Lower leg skin (tissue), 4 donors: ENCODE results near the gene BARHL1. TPM values are rescaled to one million over a fixed set of nuclear protein-coding genes. Genes with fewer than 3 reads are reported as not detected.

Experiments used
- DNase-seq, 2 donors: peaks; one replicate each; pipeline ENCODE4 v3.0.0-alpha.2; 2019; ENCODE audit warnings: low spot score in 2 of 2
- H3K4me3 ChIP-seq: fragments of 200-600 bp; sonication (generic); 2 replicates; pipeline ENCODE4 v1.5.1; 2017; ENCODE audit warnings: mild to moderate bottlenecking, low read depth; ENCODE audit not compliant: poor library complexity, severe bottlenecking
- POLR2A ChIP-seq, 2 donors: fragments of 450-650 bp; IDR thresholded peaks; one replicate each; pipeline ENCODE4 v1.6.1; 2016 to 2017; ENCODE audit warnings: antibody characterized with exemption in 2 of 2, mild to moderate bottlenecking in 1 of 2, moderate library complexity in 1 of 2
- WGBS, 2 donors: methylation state at CpG; one replicate each; pipeline ENCODE4 v1.1.5; 2018; 5-methylcytosine and 5-hydroxymethylcytosine counted together
- intact Hi-C: fragments of 100-400 bp; cut with DNase I; formaldehyde crosslinking; loops from one replicate; pipeline ENCODE4 v1.15.0; 2023; ENCODE audit warnings: low total_unique reads
- total RNA-seq, 4 donors: library from RNA; depleted of rRNA; stranded (reverse); fragments of >200 nt; gene quantifications; one replicate each; pipeline ENCODE4 v1.1.0, GENCODE V29; 2016
- TF ChIP-seq, protein P1 (sequence below), 3 donors: fragments of 450-650 bp; IDR thresholded peaks; one replicate each; pipeline ENCODE4 v1.5.1; 2016; ENCODE audit warnings: antibody characterized with exemption in 3 of 3, mild to moderate bottlenecking in 3 of 3, moderate library complexity in 2 of 3

BARHL1 gene
- not detected for total RNA-seq

DNA sequence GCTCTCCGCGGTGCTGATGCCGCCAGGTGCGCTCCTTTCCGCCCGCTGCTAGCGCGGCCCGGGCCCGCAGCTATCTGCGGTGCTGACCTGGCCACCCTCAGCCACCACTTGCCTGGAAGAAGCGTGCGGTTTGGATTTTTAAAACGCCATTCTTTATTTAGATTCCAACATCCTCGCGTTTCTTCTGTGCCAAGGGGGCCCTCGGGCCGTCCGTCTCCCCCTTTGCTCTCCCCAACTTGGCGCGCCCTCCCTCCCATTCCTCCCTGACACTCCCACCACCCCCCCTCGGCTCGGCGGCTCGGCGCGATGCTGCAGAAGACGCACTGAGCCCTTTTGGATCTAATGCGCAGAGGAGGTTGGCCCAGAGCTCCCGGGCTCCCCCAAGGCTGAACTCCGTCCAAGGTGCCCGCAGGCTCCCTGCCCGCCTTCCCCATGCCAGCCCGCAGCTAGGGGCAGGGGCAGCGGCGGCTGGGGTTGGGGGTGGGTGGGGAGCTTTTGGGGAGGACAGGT is at the start of gene BARHL1:
Gene BARHL1, plus strand, starts transcription at position 331 of the 510 bp plus-strand sequence. CDS start 192 bp downstream, outside the sequence.
- intact Hi-C loops: no loop called here
- 2 to 4% methylated on average over 32 to 33 of the region's 36 CpGs for WGBS, 2 donors
- H3K4me3 ChIP-seq: no peak within 1 kb of the TSS
- TF ChIP-seq, protein P1, sequence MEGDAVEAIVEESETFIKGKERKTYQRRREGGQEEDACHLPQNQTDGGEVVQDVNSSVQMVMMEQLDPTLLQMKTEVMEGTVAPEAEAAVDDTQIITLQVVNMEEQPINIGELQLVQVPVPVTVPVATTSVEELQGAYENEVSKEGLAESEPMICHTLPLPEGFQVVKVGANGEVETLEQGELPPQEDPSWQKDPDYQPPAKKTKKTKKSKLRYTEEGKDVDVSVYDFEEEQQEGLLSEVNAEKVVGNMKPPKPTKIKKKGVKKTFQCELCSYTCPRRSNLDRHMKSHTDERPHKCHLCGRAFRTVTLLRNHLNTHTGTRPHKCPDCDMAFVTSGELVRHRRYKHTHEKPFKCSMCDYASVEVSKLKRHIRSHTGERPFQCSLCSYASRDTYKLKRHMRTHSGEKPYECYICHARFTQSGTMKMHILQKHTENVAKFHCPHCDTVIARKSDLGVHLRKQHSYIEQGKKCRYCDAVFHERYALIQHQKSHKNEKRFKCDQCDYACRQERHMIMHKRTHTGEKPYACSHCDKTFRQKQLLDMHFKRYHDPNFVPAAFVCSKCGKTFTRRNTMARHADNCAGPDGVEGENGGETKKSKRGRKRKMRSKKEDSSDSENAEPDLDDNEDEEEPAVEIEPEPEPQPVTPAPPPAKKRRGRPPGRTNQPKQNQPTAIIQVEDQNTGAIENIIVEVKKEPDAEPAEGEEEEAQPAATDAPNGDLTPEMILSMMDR (IDR thresholded peaks at IDR 0.05): no peak
- no peak for TF ChIP-seq POLR2A (IDR thresholded peaks at IDR 0.05)
- no peak for DNase-seq

DNA sequence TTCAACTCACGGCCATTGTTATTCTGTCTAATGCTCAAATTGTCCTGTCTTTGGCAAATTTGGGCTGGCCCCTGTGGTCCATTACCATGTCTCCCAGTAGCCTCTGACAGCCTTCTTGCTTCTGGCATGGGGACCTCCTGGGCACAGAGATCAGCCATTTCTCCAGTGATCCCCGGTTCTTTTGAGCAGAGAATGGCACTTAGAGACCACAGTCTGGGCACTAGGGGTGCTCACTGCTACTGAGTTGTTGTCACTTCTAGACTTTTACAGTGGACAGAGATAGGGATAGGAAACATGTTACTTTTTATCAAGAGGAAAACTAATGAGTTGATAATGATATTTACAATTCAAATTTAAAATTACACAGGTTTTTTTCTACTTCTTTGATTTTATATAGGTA is 47.6 kb upstream of the BARHL1 start:
- TF ChIP-seq POLR2A (IDR thresholded peaks at IDR 0.05): no peak
- TF ChIP-seq, protein P1 (IDR thresholded peaks at IDR 0.05): no peak
- no peak for DNase-seq
- WGBS, 2 donors: 92 to 95% methylated on average over 2 of the region's 2 CpGs

DNA sequence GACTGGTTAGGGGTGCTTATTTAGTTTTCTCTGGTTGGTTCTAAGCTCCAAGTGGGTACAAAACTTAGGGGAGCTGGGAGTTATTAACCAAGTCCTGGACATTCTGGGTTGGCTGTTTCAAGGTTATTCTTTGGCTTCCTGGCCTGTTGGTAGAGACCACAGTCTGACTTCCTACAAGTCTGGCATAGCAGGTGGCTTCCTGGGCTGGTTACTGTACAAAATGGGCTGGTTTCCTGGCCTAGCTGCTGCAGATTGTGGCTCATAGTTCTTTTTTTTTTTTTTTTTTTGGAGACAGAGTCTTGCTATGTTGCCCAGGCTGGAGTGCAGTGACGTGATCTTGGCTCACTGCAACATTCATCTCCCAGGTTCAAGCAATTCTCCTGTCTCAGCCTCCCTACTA is 46.3 kb upstream of the BARHL1 start:
- no peak for DNase-seq
- H3K4me3 ChIP-seq: no peak overlapping the region
- intact Hi-C loops: no loop called here
- no peak for TF ChIP-seq POLR2A (IDR thresholded peaks at IDR 0.05)
- TF ChIP-seq, protein P1 (IDR thresholded peaks at IDR 0.05): no peak
- 87 to 93% methylated on average over 1 of the region's 1 CpG for WGBS, 2 donors

More for the DNA sequence above, 47.6 kb upstream of the BARHL1 start:
- intact Hi-C loops: no loop called here
- no peak overlapping the region for H3K4me3 ChIP-seq

DNA sequence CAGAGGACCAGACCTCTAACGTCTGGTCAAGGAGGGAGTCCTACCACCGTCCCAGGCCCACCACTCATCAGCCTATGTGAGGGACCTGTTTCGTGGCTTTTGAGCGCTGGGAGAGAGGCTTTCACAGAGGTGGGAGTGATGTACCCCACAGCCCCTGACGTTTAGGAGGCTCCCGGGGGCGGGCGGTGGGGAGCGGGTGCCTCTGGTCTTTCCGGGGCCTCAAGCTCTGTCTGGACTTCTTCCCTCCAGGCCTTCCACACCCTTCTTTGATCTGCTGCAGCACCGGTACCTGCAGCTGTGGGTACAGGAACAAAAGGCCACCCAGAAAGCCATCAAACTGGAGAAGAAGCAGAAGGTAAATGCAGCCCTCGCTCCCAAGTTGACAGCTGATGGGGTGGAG is 45.1 kb upstream of the BARHL1 start:
- 72 to 80% methylated on average over 12 of the region's 12 CpGs for whole genome bisulfite sequencing, 2 donors
- intact Hi-C loops: no loop called here
- no peak for DNase-seq

DNA sequence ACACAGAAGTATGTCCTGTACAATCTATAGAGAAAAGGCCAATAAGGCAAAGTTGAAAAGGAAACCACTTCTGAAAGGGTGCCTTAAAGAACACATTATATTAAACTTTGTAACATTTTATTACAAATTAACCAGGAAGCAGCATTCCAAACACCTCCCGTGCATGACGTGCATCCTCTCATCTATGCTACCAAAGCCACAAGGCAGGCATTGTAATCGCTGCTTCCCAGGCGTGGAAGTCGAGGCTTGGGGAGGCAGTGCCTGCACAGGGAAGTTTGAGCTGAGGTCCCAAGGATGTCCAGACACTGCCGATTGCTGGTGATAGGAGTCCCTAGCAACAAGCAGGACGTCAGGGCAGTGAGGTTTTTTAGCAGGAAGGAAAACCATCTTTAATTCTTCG is 44.3 kb upstream of the BARHL1 start:
- no peak overlapping the region for H3K4me3 ChIP-seq
- 72 to 78% methylated on average over 8 of the region's 8 CpGs for WGBS, 2 donors
- intact Hi-C loops: no loop called here
- no peak for TF ChIP-seq POLR2A (IDR thresholded peaks at IDR 0.05)
- TF ChIP-seq, protein P1 (IDR thresholded peaks at IDR 0.05): no peak
- DNase-seq: no peak

More for the DNA sequence above, 45.1 kb upstream of the BARHL1 start:
- no peak for TF ChIP-seq POLR2A (IDR thresholded peaks at IDR 0.05)
- TF ChIP-seq, protein P1 (IDR thresholded peaks at IDR 0.05): no peak
- no peak overlapping the region for H3K4me3 ChIP-seq

DNA sequence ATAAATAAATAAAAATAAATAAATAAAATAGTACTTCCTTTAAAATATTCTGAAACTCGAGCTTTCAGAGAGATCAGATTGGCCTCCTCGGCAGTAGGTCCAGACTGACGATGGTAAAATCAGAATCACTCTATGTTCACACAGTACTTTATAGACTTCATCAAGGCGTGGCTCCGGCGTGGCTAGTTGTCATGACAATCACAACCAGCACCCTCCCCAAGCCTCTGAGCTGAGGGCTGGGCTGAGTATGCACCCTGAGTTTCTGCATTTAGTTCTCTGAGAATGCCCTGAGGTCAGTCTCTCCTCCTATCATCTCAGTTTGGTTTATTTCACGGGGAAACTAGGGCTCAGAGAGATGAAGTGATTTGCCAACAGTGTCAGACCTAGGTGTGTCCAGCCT is 43.3 kb upstream of the BARHL1 start:
- no peak for DNase-seq
- no peak for TF ChIP-seq POLR2A (IDR thresholded peaks at IDR 0.05)
- TF ChIP-seq, protein P1 (IDR thresholded peaks at IDR 0.05): no peak
- intact Hi-C loops: no loop called here
- WGBS, 2 donors: 67 to 78% methylated on average over 7 of the region's 7 CpGs
- H3K4me3 ChIP-seq: no peak overlapping the region
